Measurements from ENCODE around the gene ARFIP1.

Gene ARFIP1

DNA sequence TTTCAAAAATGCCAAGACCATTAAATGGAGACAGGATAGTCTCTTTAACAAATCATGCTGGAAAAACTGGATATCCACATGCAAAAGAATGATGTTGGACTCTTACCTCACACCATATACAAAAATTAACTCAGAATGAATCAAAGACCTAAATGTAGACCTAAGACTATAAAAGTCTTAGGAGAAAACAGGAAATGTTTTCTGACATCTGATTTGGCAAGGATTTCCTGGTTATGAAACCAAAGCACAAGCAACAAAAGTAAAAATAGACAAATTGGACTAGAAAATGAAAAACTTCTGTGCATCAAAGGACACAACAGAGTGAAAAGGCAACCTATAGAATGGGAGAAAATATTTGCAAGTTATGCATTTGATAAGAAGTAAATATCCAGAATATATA is 37.6 kb downstream of the ARFIP1 start:
- TF ChIP-seq, protein P1, sequence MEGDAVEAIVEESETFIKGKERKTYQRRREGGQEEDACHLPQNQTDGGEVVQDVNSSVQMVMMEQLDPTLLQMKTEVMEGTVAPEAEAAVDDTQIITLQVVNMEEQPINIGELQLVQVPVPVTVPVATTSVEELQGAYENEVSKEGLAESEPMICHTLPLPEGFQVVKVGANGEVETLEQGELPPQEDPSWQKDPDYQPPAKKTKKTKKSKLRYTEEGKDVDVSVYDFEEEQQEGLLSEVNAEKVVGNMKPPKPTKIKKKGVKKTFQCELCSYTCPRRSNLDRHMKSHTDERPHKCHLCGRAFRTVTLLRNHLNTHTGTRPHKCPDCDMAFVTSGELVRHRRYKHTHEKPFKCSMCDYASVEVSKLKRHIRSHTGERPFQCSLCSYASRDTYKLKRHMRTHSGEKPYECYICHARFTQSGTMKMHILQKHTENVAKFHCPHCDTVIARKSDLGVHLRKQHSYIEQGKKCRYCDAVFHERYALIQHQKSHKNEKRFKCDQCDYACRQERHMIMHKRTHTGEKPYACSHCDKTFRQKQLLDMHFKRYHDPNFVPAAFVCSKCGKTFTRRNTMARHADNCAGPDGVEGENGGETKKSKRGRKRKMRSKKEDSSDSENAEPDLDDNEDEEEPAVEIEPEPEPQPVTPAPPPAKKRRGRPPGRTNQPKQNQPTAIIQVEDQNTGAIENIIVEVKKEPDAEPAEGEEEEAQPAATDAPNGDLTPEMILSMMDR (IDR thresholded peaks at IDR 0.05; ENCODE audit: control extremely low read depth, extremely low read depth, low read depth, missing control alignments) = no peak
- CTCF ChIA-PET = no interaction called here
- POLR2A ChIA-PET = no interaction called here
- DNase-seq (ENCODE audit: extremely low spot score) = no peak

DNA sequence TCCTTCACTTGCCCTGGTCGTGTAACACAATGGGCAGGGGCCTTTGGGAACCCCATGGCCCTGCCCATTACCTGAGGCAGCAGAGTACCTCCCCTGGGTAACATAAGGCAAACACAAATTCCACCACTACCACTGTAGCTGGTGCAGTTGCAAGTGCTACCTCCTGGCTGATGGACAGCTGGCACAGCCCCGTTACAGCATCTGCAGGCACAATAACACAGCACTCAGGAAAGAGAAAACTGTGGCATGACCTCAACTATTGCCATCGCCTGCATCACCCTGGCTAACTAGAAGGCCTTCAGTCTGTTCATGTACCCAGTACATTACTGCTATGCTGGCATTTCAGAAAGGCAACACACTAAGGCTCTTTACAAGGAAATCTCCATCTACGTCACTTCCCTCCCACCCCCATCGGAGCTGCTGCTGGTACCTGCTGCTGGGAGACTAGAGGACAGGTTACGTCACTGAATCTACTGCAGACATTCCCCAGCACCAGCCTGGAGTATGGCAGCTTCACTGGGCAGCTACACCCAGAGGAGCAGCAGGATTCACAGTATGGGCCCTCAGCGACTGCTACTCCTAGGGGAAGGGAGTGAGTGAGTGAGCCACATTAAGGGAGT is 39.4 kb downstream of the ARFIP1 start:
- ChIA-PET CTCF (interaction anchor here (1.1 to 1.8 kb wide), 4 partner anchors 10 to 20 kb away, joined by 3 to 5 read pairs (median 4); no protein-coding TSS in a partner anchor), POLR2A (no interaction called here)
- DNase-seq (ENCODE audit: extremely low spot score) = no peak
- TF ChIP-seq, protein P1 (IDR thresholded peaks at IDR 0.05; ENCODE audit: control extremely low read depth, extremely low read depth, low read depth, missing control alignments) = no peak

DNA sequence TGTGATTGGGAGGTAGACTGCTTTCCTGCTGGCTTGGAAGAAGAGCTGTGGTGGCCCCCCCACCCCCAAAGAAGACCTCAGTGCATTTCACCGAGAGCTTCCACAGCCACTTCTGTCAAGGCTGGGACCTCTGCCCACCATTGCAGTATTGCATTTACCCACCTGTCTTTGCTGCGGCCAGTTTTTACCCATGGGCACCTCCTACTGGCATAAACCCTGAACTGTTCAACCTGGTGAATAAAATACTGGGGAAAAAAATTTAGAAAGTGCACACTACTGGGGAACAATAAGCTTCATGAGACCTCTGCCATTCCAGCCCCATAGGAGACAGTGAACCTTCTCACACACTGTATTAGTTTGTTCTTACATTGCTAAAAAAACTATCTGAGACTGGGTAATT is 40.3 kb downstream of the ARFIP1 start:
- ChIA-PET POLR2A (no interaction called here), CTCF (interaction anchor here (1.1 to 1.8 kb wide), 4 partner anchors 9 to 20 kb away, joined by 3 to 5 read pairs (median 3); no protein-coding TSS in a partner anchor)
- TF ChIP-seq, protein P1 (IDR thresholded peaks at IDR 0.05; ENCODE audit: control extremely low read depth, extremely low read depth, low read depth, missing control alignments) = no peak
- no peak for DNase-seq (ENCODE audit: extremely low spot score)

DNA sequence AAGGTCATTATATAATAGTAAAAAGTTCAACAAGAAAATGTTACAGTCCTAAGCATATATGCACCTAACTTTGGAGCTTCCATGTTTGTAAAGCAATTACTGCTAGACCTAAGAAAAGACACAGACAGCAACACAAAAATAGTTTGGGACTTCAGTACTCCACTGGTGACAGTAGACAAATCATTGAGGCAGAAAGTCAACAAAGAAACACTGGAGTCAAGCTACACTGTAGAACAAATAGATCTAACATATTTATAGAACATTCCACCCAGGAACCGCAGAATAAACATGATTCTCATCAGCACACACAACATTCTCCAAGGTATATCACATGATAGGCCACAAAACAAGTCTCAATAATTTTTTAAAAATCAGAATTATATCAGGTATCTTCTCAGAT is 42.6 kb downstream of the ARFIP1 start:
- TF ChIP-seq, protein P1 (IDR thresholded peaks at IDR 0.05; ENCODE audit: control extremely low read depth, extremely low read depth, low read depth, missing control alignments) = no peak
- no peak for DNase-seq (ENCODE audit: extremely low spot score)
- CTCF ChIA-PET = interaction anchor here (1.0 kb wide), 1 partner anchor 10 kb away, joined by 3 read pairs; no protein-coding TSS in a partner anchor
- POLR2A ChIA-PET = no interaction called here

DNA sequence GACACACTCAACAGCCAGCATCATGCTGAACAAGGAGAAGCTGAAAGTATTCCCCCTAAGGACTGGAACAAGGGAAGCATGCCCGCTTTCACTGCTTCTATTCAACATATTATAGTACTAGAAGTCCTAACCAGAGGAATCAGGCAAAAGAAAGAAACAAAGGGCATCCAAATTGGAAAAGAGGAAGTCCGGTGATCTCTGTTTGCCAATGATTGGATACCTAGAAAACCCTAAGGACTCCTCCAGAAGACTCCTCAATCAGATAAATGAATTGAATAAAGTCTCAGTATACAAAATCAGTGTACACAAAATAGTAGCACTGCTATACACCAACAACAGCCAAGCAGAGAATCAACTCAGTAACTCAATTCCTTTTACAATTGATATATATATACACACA is 44.8 kb downstream of the ARFIP1 start:
- CTCF ChIA-PET = no interaction called here
- DNase-seq (ENCODE audit: extremely low spot score) = no peak
- TF ChIP-seq, protein P1 (IDR thresholded peaks at IDR 0.05; ENCODE audit: control extremely low read depth, extremely low read depth, low read depth, missing control alignments) = no peak
- POLR2A ChIA-PET = no interaction called here

DNA sequence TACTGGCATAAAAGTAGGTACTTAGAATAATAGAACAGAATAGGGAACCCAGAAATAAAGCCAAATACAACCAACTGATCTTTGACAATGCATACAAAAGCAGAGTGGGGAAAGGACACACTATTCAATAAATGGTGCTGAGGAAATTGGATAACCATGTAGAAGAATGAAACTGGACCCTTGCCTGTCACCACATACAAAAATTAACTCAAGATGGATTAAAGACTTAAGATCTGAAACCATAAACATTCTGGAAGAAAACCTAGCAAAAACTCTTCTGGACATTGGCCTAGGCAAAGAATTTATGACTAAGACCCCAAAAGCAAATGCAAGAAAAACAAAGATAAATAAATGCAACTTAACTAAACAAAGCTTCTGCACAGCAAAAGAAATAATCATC is 45.6 kb downstream of the ARFIP1 start:
- CTCF ChIA-PET = no interaction called here
- POLR2A ChIA-PET = no interaction called here
- no peak for DNase-seq (ENCODE audit: extremely low spot score)
- TF ChIP-seq, protein P1 (IDR thresholded peaks at IDR 0.05; ENCODE audit: control extremely low read depth, extremely low read depth, low read depth, missing control alignments) = no peak

All from GM10248 (cell line).